ENCODE measurements around the gene SNAPC1. TPM values are rescaled to one million over a fixed set of nuclear protein-coding genes. Genes with fewer than 3 reads are reported as not detected.

Gene SNAPC1
- total RNA-seq, 1 experiment from 2014 or later = 13.8 TPM

DNA sequence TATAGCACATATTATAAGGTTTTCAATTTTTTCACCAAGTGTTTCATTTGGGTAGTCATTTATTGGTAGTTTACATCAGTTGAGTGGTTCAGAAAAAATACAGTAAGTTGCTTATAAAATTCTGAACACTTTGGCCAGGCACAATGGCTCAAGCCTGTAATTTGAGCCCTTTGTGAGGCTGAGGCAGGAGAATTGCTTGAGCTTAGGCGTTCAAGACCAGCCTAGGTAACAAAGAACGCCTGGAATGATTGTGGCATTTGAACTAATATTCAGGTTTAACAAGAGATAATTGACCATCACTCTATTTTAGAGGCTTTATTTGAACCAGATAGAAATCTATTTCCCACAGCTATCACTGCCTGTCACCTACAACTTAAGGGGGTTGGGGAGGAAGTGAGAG, 44.2 kb upstream of the SNAPC1 start:
- POLR2A ChIA-PET (ENCODE audit: low non-redundant PET) = no interaction called here
- intact Hi-C loops (cut with micrococcal nuclease; ENCODE audit: unreplicated experiment) = no loop called here
- CTCF ChIA-PET = no interaction called here

DNA sequence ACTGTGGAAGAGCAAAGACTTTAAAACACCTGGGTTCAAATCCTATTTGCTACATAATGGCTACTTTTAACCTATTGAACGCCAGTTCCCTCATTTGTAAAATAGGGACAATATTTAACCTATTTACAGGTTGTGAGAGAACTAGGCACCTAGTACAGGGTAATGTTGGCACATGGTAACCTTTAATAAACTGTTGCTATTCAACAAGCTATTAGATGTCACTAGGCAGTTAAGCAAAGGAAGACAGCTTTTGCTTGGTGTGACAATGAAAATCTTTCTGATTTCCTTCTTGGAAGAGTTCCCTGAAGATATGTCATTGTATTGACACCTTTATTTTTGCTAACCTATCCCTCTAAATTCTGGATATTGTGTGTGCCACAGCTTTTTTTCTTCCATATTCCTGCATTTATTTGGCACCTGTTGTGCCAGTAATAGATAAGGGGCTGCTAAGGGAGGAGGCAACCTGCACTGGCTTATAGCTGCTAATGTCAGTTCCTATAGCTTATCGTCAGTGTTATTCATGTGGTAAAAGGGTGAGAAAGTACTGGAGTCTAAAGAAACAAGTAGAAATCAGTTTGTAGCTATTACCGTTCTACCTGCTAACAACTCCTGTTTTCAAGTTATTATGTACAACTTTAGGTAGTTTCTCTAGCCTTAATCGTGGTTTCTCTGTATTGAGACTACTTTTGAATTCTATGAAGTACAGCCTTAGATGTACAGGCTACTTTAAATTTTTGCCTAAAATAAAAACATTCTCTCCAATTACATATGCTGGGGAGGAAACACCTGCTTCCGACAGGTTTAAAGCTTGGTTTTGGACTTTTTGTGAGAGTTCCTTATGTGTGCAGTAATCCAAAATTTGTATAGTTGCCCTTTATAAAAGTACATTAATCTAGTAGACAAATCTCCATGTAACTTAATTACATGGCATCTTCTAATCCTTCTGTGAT, 42.6 kb upstream of the SNAPC1 start:
- peaks cover 47% of the 10 kb centered on the region for H3K4me1 ChIP-seq (ENCODE audit: insufficient read depth, low read length, poor library complexity, severe bottlenecking)
- intact Hi-C loops (cut with micrococcal nuclease; ENCODE audit: unreplicated experiment) = no loop called here

More for the DNA sequence above, 44.2 kb upstream of the SNAPC1 start:
- Histone ChIP-seq H3K36me3 (ENCODE audit: insufficient read depth, low read length, poor library complexity, severe bottlenecking) (peaks cover 25% of the 10 kb centered on the region), H3K4me3 (ENCODE audit: low read depth, low read length, poor library complexity, severe bottlenecking) (no peak overlapping the region), H3K27me3 (replicated peaks; ENCODE audit: insufficient read depth, low read depth, low read length, poor library complexity) (no peaks in the 10 kb centered on the region), H3K27ac (ENCODE audit: low read depth, low read length, poor library complexity, severe bottlenecking) (no peak overlapping the region), H3K4me1 (ENCODE audit: insufficient read depth, low read length, poor library complexity, severe bottlenecking) (peaks cover 47% of the 10 kb centered on the region), H3K9me3 (ENCODE audit: low read depth, low read length, poor library complexity, severe bottlenecking) (no peaks in the 10 kb centered on the region)
- DNase-seq (ENCODE audit: low spot score) = no peak
- no TSS peak for BruUV-seq (replicated peaks)
- TF ChIP-seq CTCF (conservative IDR thresholded peaks at IDR 0.05; ENCODE audit: low read depth, low read length) = no peak
- TF ChIP-seq EZH2 (IDR thresholded peaks at IDR 0.05; ENCODE audit: borderline replicate concordance, low read depth, low read length, poor library complexity, severe bottlenecking) = no peak

DNA sequence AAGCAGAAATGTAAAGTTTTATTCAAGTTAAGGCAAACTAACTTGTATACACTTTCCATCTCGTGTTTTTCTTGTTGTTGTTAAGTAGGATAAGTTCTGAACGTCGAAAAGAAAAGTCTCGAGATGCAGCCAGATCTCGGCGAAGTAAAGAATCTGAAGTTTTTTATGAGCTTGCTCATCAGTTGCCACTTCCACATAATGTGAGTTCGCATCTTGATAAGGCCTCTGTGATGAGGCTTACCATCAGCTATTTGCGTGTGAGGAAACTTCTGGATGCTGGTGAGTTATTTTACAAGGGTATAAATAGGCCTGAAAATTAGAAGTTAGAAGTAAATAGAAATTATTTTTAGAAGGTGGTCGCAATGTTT, 41.9 kb upstream of the SNAPC1 start:
- POLR2A ChIA-PET (ENCODE audit: low non-redundant PET) = no interaction called here
- no peaks in the 10 kb centered on the region for H3K27me3 ChIP-seq (replicated peaks; ENCODE audit: insufficient read depth, low read depth, low read length, poor library complexity)
- TF ChIP-seq EZH2 (IDR thresholded peaks at IDR 0.05; ENCODE audit: borderline replicate concordance, low read depth, low read length, poor library complexity, severe bottlenecking) (no peak), CTCF (conservative IDR thresholded peaks at IDR 0.05; ENCODE audit: low read depth, low read length) (no peak)
- intact Hi-C loops (cut with micrococcal nuclease; ENCODE audit: unreplicated experiment) = no loop called here
- H3K4me3 ChIP-seq (ENCODE audit: low read depth, low read length, poor library complexity, severe bottlenecking) = no peak overlapping the region
- no peak for DNase-seq (ENCODE audit: low spot score)
- CTCF ChIA-PET = no interaction called here
- no peaks in the 10 kb centered on the region for H3K9me3 ChIP-seq (ENCODE audit: low read depth, low read length, poor library complexity, severe bottlenecking)
- peaks cover 40% of the 10 kb centered on the region for H3K36me3 ChIP-seq (ENCODE audit: insufficient read depth, low read length, poor library complexity, severe bottlenecking)
- peaks cover 44% of the 10 kb centered on the region for H3K4me1 ChIP-seq (ENCODE audit: insufficient read depth, low read length, poor library complexity, severe bottlenecking)
- no peak overlapping the region for H3K27ac ChIP-seq (ENCODE audit: low read depth, low read length, poor library complexity, severe bottlenecking)
- no TSS peak for BruUV-seq (replicated peaks)

More for the DNA sequence above, 42.6 kb upstream of the SNAPC1 start:
- H3K27ac ChIP-seq (ENCODE audit: low read depth, low read length, poor library complexity, severe bottlenecking) = no peak overlapping the region
- ChIA-PET CTCF (no interaction called here), POLR2A (ENCODE audit: low non-redundant PET) (interaction anchor here (0.6 kb wide), 1 partner anchor 282 kb away, joined by 4 read pairs; no protein-coding TSS in a partner anchor)
- no peaks in the 10 kb centered on the region for H3K9me3 ChIP-seq (ENCODE audit: low read depth, low read length, poor library complexity, severe bottlenecking)
- H3K36me3 ChIP-seq (ENCODE audit: insufficient read depth, low read length, poor library complexity, severe bottlenecking) = peaks cover 33% of the 10 kb centered on the region
- TF ChIP-seq EZH2 (IDR thresholded peaks at IDR 0.05; ENCODE audit: borderline replicate concordance, low read depth, low read length, poor library complexity, severe bottlenecking) (no peak), CTCF (conservative IDR thresholded peaks at IDR 0.05; ENCODE audit: low read depth, low read length) (no peak)
- no peaks in the 10 kb centered on the region for H3K27me3 ChIP-seq (replicated peaks; ENCODE audit: insufficient read depth, low read depth, low read length, poor library complexity)
- no TSS peak for BruUV-seq (replicated peaks)
- DNase-seq (ENCODE audit: low spot score) = no peak
- no peak overlapping the region for H3K4me3 ChIP-seq (ENCODE audit: low read depth, low read length, poor library complexity, severe bottlenecking)

Measured in A673 (cell line).